Keratinocyte (primary cell): ENCODE measurements around the gene SOS1. TPM values are rescaled to one million over a fixed set of nuclear protein-coding genes. Genes with fewer than 3 reads are reported as not detected.

Source experiments
- DNase-seq: peaks from one replicate; pipeline ENCODE4 v3.0.0-alpha.2; 2011; ENCODE audit warnings: low read depth, missing footprints, low spot score
- FAIRE-seq: peaks from 2 replicates; lab custom pipeline; 2011; peaks lifted over from hg19 to GRCh38; lab: Jason Lieb, UNC
- H2AFZ ChIP-seq: 2 replicates; pipeline ENCODE4 v1.6.0; 2012; ENCODE audit warnings: low read length, control low read depth, inconsistent platforms; ENCODE audit not compliant: control insufficient read depth
- H3K27ac ChIP-seq: 2 replicates; pipeline ENCODE4 v1.5.1; 2011; ENCODE audit warnings: low read length; ENCODE audit not compliant: control insufficient read depth, insufficient read depth
- H3K27me3 ChIP-seq: 3 replicates; pipeline ENCODE4 v1.6.0; 2011; ENCODE audit warnings: low read length; ENCODE audit not compliant: control insufficient read depth, insufficient read depth; ENCODE audit errors: extremely low read depth
- H3K36me3 ChIP-seq, 2 experiments: 2 replicates in 1 of 2; 3 replicates in 1 of 2; pipeline ENCODE4 v1.5.1; 2011; ENCODE audit warnings: low read length in 2 of 2, mild to moderate bottlenecking in 1 of 2; ENCODE audit not compliant: control insufficient read depth in 2 of 2, insufficient read depth in 2 of 2; ENCODE audit errors: extremely low read depth in 1 of 2
- H3K4me1 ChIP-seq: 3 replicates; pipeline ENCODE4 v1.5.1; 2011; ENCODE audit warnings: low read length; ENCODE audit not compliant: control insufficient read depth, insufficient read depth; ENCODE audit errors: extremely low read depth
- H3K4me2 ChIP-seq: 3 replicates; pipeline ENCODE4 v1.6.0; 2011; ENCODE audit warnings: low read depth, low read length; ENCODE audit not compliant: control insufficient read depth, insufficient read depth; ENCODE audit errors: extremely low read depth
- H3K4me3 ChIP-seq, 3 experiments: fragments of 200-600 bp in 1 of 3; sonication (generic) in 1 of 3; 2 replicates in 2 of 3; 3 replicates in 1 of 3; pipeline ENCODE4 v1.5.1; 2011 to 2016; ENCODE audit warnings: low read length in 3 of 3, mild to moderate bottlenecking in 3 of 3, control low read depth in 2 of 3, inconsistent platforms in 1 of 3, low read depth in 1 of 3, mixed read lengths in 1 of 3, mixed run types in 1 of 3, moderate library complexity in 1 of 3; ENCODE audit not compliant: control insufficient read depth in 2 of 3, insufficient read depth in 2 of 3; ENCODE audit errors: extremely low read depth in 1 of 3
- H3K79me2 ChIP-seq: 2 replicates; pipeline ENCODE4 v1.6.0; 2012; ENCODE audit warnings: low read length; ENCODE audit not compliant: control insufficient read depth, insufficient read depth
- H3K9ac ChIP-seq: 3 replicates; pipeline ENCODE4 v1.6.0; 2011; ENCODE audit warnings: low read length; ENCODE audit not compliant: control insufficient read depth, insufficient read depth; ENCODE audit errors: extremely low read depth
- H3K9me1 ChIP-seq: 3 replicates; pipeline ENCODE4 v1.6.0; 2011; ENCODE audit warnings: low read length; ENCODE audit not compliant: control insufficient read depth, insufficient read depth; ENCODE audit errors: extremely low read depth
- H3K9me3 ChIP-seq: 2 replicates; pipeline ENCODE4 v1.5.1; 2012; ENCODE audit warnings: low read depth, low read length; ENCODE audit not compliant: control insufficient read depth
- H4K20me1 ChIP-seq: 3 replicates; pipeline ENCODE4 v1.6.0; 2011; ENCODE audit warnings: low read length; ENCODE audit not compliant: control insufficient read depth, insufficient read depth; ENCODE audit errors: extremely low read depth
- CTCF ChIP-seq, 3 experiments: IDR thresholded peaks in 1 of 3; conservative IDR thresholded peaks in 1 of 3; optimal IDR thresholded peaks in 1 of 3; 2 replicates in 2 of 3; 3 replicates in 1 of 3; pipeline versions ENCODE3 to v1.5.1; 2011; ENCODE audit warnings: low read length in 3 of 3, mild to moderate bottlenecking in 3 of 3, moderate library complexity in 2 of 3, control low read depth in 1 of 3, inconsistent platforms in 1 of 3; ENCODE audit not compliant: insufficient read depth in 2 of 3; ENCODE audit errors: extremely low read depth in 1 of 3
- EZH2 ChIP-seq: IDR thresholded peaks from one replicate; pipeline ENCODE4 v1.6.1; 2012; ENCODE audit warnings: inconsistent platforms, mild to moderate bottlenecking, low read length, moderate library complexity
- dilution Hi-C: fragments of 300-500 bp; cut with MboI; formaldehyde crosslinking; loops from one replicate; pipeline ENCODE4 v1.7.0; 2020; ENCODE audit warnings: low sequenced_read_pairs; ENCODE audit not compliant: extremely low pct_ligation_motif_present
- polyA plus RNA-seq, 5 experiments: library from polyadenylated mRNA; depleted of rRNA in 3 of 5; stranded (reverse) in 3 of 5; stranded (forward) in 1 of 5; unstranded in 1 of 5; fragments of >200 nt; gene quantifications; 1 replicate in 1 of 5; 2 replicates in 3 of 5; 3 replicates in 1 of 5; pipeline versions ENCODE4 v1.2.1 to v1.2.3, GENCODE V29; 2011 to 2012; ENCODE audit warnings: missing spikeins in 2 of 5, low read depth in 1 of 5, low replicate concordance in 1 of 5

Gene SOS1
- polyA plus RNA-seq, 1 donor (not counting 4 experiments of a cell fraction or from before 2014, with no cell fraction given), result 21.5 TPM

GRCh38 chr2:38935568-38936172 lies 185.2 kb downstream of the SOS1 start:
- Histone ChIP-seq H3K4me2 (no peak overlapping the region), H2AFZ (no peak overlapping the region), H3K9ac (no peak overlapping the region), H3K9me1 (no peaks in the 10 kb centered on the region), H3K4me3 (no peak overlapping the region), H3K27me3 (no peaks in the 10 kb centered on the region), H3K9me3 (no peaks in the 10 kb centered on the region), H3K27ac (no peak overlapping the region), H3K36me3 (no peaks in the 10 kb centered on the region), H4K20me1 (no peaks in the 10 kb centered on the region), H3K4me1 (no peaks in the 10 kb centered on the region), H3K79me2 (no peaks in the 10 kb centered on the region)
- no peak for TF ChIP-seq EZH2
- no peak for FAIRE-seq
- no peak for DNase-seq
- dilution Hi-C loops, result no loop called here

- no peak overlapping the region for H2AFZ ChIP-seq
- no peak overlapping the region for H3K4me2 ChIP-seq
- dilution Hi-C loops, result no loop called here
- H3K4me3 ChIP-seq, result no peak overlapping the region
- H3K27me3 ChIP-seq, result no peaks in the 10 kb centered on the region
- FAIRE-seq (no peak), DNase-seq (no peak)
- no peak overlapping the region for H3K27ac ChIP-seq
- no peak overlapping the region for H3K9ac ChIP-seq
- H3K36me3 ChIP-seq, result no peaks in the 10 kb centered on the region
- H3K4me1 ChIP-seq, result no peaks in the 10 kb centered on the region
- no peaks in the 10 kb centered on the region for H3K9me1 ChIP-seq
- H3K79me2 ChIP-seq, result no peaks in the 10 kb centered on the region
- H3K9me3 ChIP-seq, result no peaks in the 10 kb centered on the region
- H4K20me1 ChIP-seq, result no peaks in the 10 kb centered on the region
- TF ChIP-seq EZH2 (no peak), CTCF (optimal IDR thresholded peaks at IDR 0.05 in 1 of 3, IDR thresholded peaks at IDR 0.05 in 1 of 3, conservative IDR thresholded peaks at IDR 0.05 in 1 of 3; ENCODE audit: extremely low read depth in 1 of 3, insufficient read depth in 2 of 3, low read length in 3 of 3) (no peak)
Observed at GRCh38 chr2:38934742-38935141, 186.1 kb downstream of the SOS1 start.

- no peaks in the 10 kb centered on the region for H3K27me3 ChIP-seq
- H2AFZ ChIP-seq, result no peak overlapping the region
- no peak overlapping the region for H3K4me3 ChIP-seq
- no peak for DNase-seq
- H3K9me1 ChIP-seq, result no peaks in the 10 kb centered on the region
- dilution Hi-C loops, result no loop called here
- no peak overlapping the region for H3K27ac ChIP-seq
- H3K4me1 ChIP-seq, result no peaks in the 10 kb centered on the region
- no peaks in the 10 kb centered on the region for H3K79me2 ChIP-seq
- TF ChIP-seq CTCF (optimal IDR thresholded peaks at IDR 0.05 in 1 of 3, IDR thresholded peaks at IDR 0.05 in 1 of 3, conservative IDR thresholded peaks at IDR 0.05 in 1 of 3; ENCODE audit: extremely low read depth in 1 of 3, insufficient read depth in 2 of 3, low read length in 3 of 3), result no peak
- no peak for TF ChIP-seq EZH2
- H3K36me3 ChIP-seq, result no peaks in the 10 kb centered on the region
- H3K9me3 ChIP-seq, result no peaks in the 10 kb centered on the region
- FAIRE-seq, result no peak
- H3K9ac ChIP-seq, result no peak overlapping the region
- no peaks in the 10 kb centered on the region for H4K20me1 ChIP-seq
- H3K4me2 ChIP-seq, result no peak overlapping the region
Observed at GRCh38 chr2:38933653-38934052, 187.2 kb downstream of the SOS1 start.
